SJSA1 (cell line): ENCODE measurements around the gene LIN37. TPM values are rescaled to one million over a fixed set of nuclear protein-coding genes. Genes with fewer than 3 reads are reported as not detected.
A peak's percentile ranks its signal among the peaks of the same experiment; 100 is the strongest.

Experiments
- DNase-seq, 2 experiments: peaks; one replicate each; pipeline ENCODE4 v3.0.0-alpha.2; 2015 to 2020; ENCODE audit warnings: low spot score in 2 of 2, low read depth in 1 of 2
- H3K27ac ChIP-seq: fragments of 250-450 bp; sonication (Bioruptor Pico); 2 replicates; pipeline ENCODE4 v1.5.1; 2020; ENCODE audit warnings: mild to moderate bottlenecking, moderate library complexity
- H3K27me3 ChIP-seq: fragments of 250-450 bp; sonication (Bioruptor Pico); replicated peaks from 2 replicates; pipeline ENCODE4 v1.5.1; 2020; ENCODE audit warnings: mild to moderate bottlenecking, moderate library complexity
- H3K36me3 ChIP-seq: fragments of 250-450 bp; sonication (Bioruptor Pico); 2 replicates; pipeline ENCODE4 v1.5.1; 2020; ENCODE audit warnings: mild to moderate bottlenecking
- H3K4me1 ChIP-seq: fragments of 250-450 bp; sonication (Bioruptor Pico); replicated peaks from 2 replicates; pipeline ENCODE4 v1.6.1; 2021; ENCODE audit warnings: mild to moderate bottlenecking
- H3K4me3 ChIP-seq: fragments of 250-450 bp; sonication (Bioruptor Pico); 2 replicates; pipeline ENCODE4 v1.5.1; 2020; ENCODE audit warnings: mild to moderate bottlenecking
- H3K9me3 ChIP-seq: fragments of 250-450 bp; sonication (Bioruptor Pico); replicated peaks from 2 replicates; pipeline ENCODE4 v1.5.1; 2020; ENCODE audit warnings: mild to moderate bottlenecking
- total RNA-seq: library from RNA; depleted of rRNA; stranded (reverse); fragments of >200 nt; shearing (Covaris generic); gene quantifications from 2 replicates; pipeline ENCODE4 v1.2.3, GENCODE V29; 2014; rRNA removed

Gene LIN37
- total RNA-seq: 7.1 and 12.4 TPM in 2 replicates

- peak; percentile 99 for DNase-seq
- H3K4me1 ChIP-seq: peaks cover 11% of the 10 kb centered on the region
- no peaks in the 10 kb centered on the region for H3K27me3 ChIP-seq
- H3K27ac ChIP-seq: 0 out of 2 replicates have a peak within 1 kb of the TSS, but pooled peaks have one; percentile 14
- H3K4me3 ChIP-seq: peak within 1 kb of the TSS; percentile 58
- peaks cover 14% of the 10 kb centered on the region for H3K36me3 ChIP-seq
- H3K9me3 ChIP-seq: no peaks in the 10 kb centered on the region
Observed at GRCh38 chr19:35748106-35749020, at the start of gene LIN37. Gene LIN37, plus strand, starts transcription at chr19:35748576. Its CDS starts 149 bp downstream, at chr19:35748725.

GRCh38 chr19:35702223-35703012 is 46.0 kb upstream of the LIN37 start:
- peak; percentile 88 to 95 for DNase-seq
- Histone ChIP-seq H3K36me3 (no peaks in the 10 kb centered on the region), H3K9me3 (peaks cover 4% of the 10 kb centered on the region; the same call in 1 of the 2 replicates), H3K4me3 (peak overlapping the region; percentile 39), H3K27me3 (no peaks in the 10 kb centered on the region; the same call in 1 of the 2 replicates), H3K27ac (no peak overlapping the region), H3K4me1 (0 out of 2 replicates have a peak, but pooled peaks cover 3% of the 10 kb centered on the region)

GRCh38 chr19:35703343-35703742 is 45.0 kb upstream of the LIN37 start:
- Histone ChIP-seq H3K27ac (no peak overlapping the region), H3K27me3 (no peaks in the 10 kb centered on the region; the same call in 1 of the 2 replicates), H3K36me3 (no peaks in the 10 kb centered on the region), H3K4me1 (0 out of 2 replicates have a peak, but pooled peaks cover 3% of the 10 kb centered on the region), H3K4me3 (no peak overlapping the region), H3K9me3 (peaks cover 4% of the 10 kb centered on the region; the same call in 1 of the 2 replicates)
- DNase-seq: no peak

- no peak for DNase-seq
- H3K27me3 ChIP-seq: peaks cover 4% of the 10 kb centered on the region
Observed at GRCh38 chr19:35704218-35704617, 44.2 kb upstream of the LIN37 start, which contains the start of gene ZBTB32. Gene ZBTB32, plus strand, starts transcription at chr19:35704558. Its CDS starts 10,069 bp downstream, at chr19:35714627.

GRCh38 chr19:35708391-35708790 is 40.0 kb upstream of the LIN37 start:
- Histone ChIP-seq H3K27me3 (peaks cover 8% of the 10 kb centered on the region), H3K36me3 (no peaks in the 10 kb centered on the region), H3K4me3 (no peak overlapping the region), H3K27ac (no peak overlapping the region), H3K9me3 (peaks cover 4% of the 10 kb centered on the region; the same call in 1 of the 2 replicates), H3K4me1 (no peaks in the 10 kb centered on the region)
- no peak for DNase-seq

More at GRCh38 chr19:35704218-35704617, 44.2 kb upstream of the LIN37 start, which contains the start of gene ZBTB32:
- H3K4me3 ChIP-seq: no peak within 1 kb of the TSS
- H3K9me3 ChIP-seq: peaks cover 4% of the 10 kb centered on the region; the same call in 1 of the 2 replicates
- 0 out of 2 replicates have a peak, but pooled peaks cover 3% of the 10 kb centered on the region for H3K4me1 ChIP-seq
- no peak within 1 kb of the TSS for H3K27ac ChIP-seq
- H3K36me3 ChIP-seq: no peaks in the 10 kb centered on the region

GRCh38 chr19:35710784-35711723 is 37.3 kb upstream of the LIN37 start:
- Histone ChIP-seq H3K27me3 (peaks cover 8% of the 10 kb centered on the region), H3K27ac (no peak overlapping the region), H3K4me1 (peaks cover 3% of the 10 kb centered on the region), H3K4me3 (no peak overlapping the region), H3K9me3 (no peaks in the 10 kb centered on the region), H3K36me3 (no peaks in the 10 kb centered on the region)
- no peak for DNase-seq

GRCh38 chr19:35712567-35713505 is 35.5 kb upstream of the LIN37 start:
- Histone ChIP-seq H3K36me3 (no peaks in the 10 kb centered on the region), H3K9me3 (no peaks in the 10 kb centered on the region), H3K4me1 (peaks cover 15% of the 10 kb centered on the region), H3K27ac (no peak overlapping the region), H3K27me3 (peaks cover 8% of the 10 kb centered on the region), H3K4me3 (no peak overlapping the region)
- DNase-seq: no peak

GRCh38 chr19:35713506-35713850 is 34.9 kb upstream of the LIN37 start:
- H3K4me3 ChIP-seq: no peak overlapping the region
- peaks cover 15% of the 10 kb centered on the region for H3K4me1 ChIP-seq
- DNase-seq: no peak
- H3K27me3 ChIP-seq: peaks cover 8% of the 10 kb centered on the region
- H3K9me3 ChIP-seq: no peaks in the 10 kb centered on the region
- H3K36me3 ChIP-seq: peaks cover 5% of the 10 kb centered on the region
- no peak overlapping the region for H3K27ac ChIP-seq

- H3K9me3 ChIP-seq: no peaks in the 10 kb centered on the region
- H3K4me1 ChIP-seq: peaks cover 17% of the 10 kb centered on the region
- peaks cover 5% of the 10 kb centered on the region for H3K27me3 ChIP-seq
- no peak overlapping the region for H3K27ac ChIP-seq
- H3K36me3 ChIP-seq: peaks cover 7% of the 10 kb centered on the region
- DNase-seq: no peak
- no peak overlapping the region for H3K4me3 ChIP-seq
Observed at GRCh38 chr19:35713904-35714495, 34.4 kb upstream of the LIN37 start.

GRCh38 chr19:35714601-35715354 is 33.6 kb upstream of the LIN37 start:
- no peak overlapping the region for H3K27ac ChIP-seq
- H3K4me1 ChIP-seq: peaks cover 22% of the 10 kb centered on the region
- H3K36me3 ChIP-seq: peaks cover 15% of the 10 kb centered on the region
- no peak overlapping the region for H3K4me3 ChIP-seq
- H3K9me3 ChIP-seq: no peaks in the 10 kb centered on the region
- DNase-seq: no peak
- H3K27me3 ChIP-seq: no peaks in the 10 kb centered on the region

- H3K36me3 ChIP-seq: peaks cover 20% of the 10 kb centered on the region
- H3K27ac ChIP-seq: no peak overlapping the region
- no peaks in the 10 kb centered on the region for H3K27me3 ChIP-seq
- peaks cover 22% of the 10 kb centered on the region for H3K4me1 ChIP-seq
- H3K4me3 ChIP-seq: no peak overlapping the region
- DNase-seq: no peak
- H3K9me3 ChIP-seq: no peaks in the 10 kb centered on the region
Observed at GRCh38 chr19:35715355-35715809, 33.0 kb upstream of the LIN37 start.
